NCI-H82 treated with DMSO at 0.1 percent for 48 hours (cell line): ENCODE data around the gene TTBK2.

Source experiments
- DNase-seq: peaks from one replicate; lab custom pipeline; 2025; ENCODE audit not compliant: unreplicated experiment; lab: John Stamatoyannopoulos, UW

Gene TTBK2

GRCh38 chr15:42836251-42836650, 84.3 kb downstream of the TTBK2 start:
- DNase-seq: peak; percentile 26

GRCh38 chr15:42832576-42832975, 88.0 kb downstream of the TTBK2 start:
- no peak for DNase-seq

GRCh38 chr15:42826251-42826890, 94.2 kb downstream of the TTBK2 start:
- no peak for DNase-seq

- no peak for DNase-seq
Observed at GRCh38 chr15:42825599-42825998, 95.0 kb downstream of the TTBK2 start.

GRCh38 chr15:42820811-42821210, 99.8 kb downstream of the TTBK2 start:
- DNase-seq: no peak

GRCh38 chr15:42819786-42820185, 100.8 kb downstream of the TTBK2 start:
- no peak for DNase-seq

- DNase-seq: no peak
Observed at GRCh38 chr15:42811433-42811832, 109.1 kb downstream of the TTBK2 start.

GRCh38 chr15:42808913-42809312, 111.7 kb downstream of the TTBK2 start:
- no peak for DNase-seq

GRCh38 chr15:42805266-42805665, 115.3 kb downstream of the TTBK2 start:
- DNase-seq: no peak

- peak; percentile 13 for DNase-seq
Observed at GRCh38 chr15:42804739-42805138, 115.8 kb downstream of the TTBK2 start.

GRCh38 chr15:42803436-42803835, 117.1 kb downstream of the TTBK2 start:
- no peak for DNase-seq

GRCh38 chr15:42802168-42802567, 118.4 kb downstream of the TTBK2 start:
- no peak for DNase-seq

- DNase-seq: no peak
Observed at GRCh38 chr15:42800731-42801474, 119.7 kb downstream of the TTBK2 start.

- DNase-seq: no peak
Observed at GRCh38 chr15:42798802-42799201, 121.8 kb downstream of the TTBK2 start.

GRCh38 chr15:42796955-42797782, 123.4 kb downstream of the TTBK2 start:
- no peak for DNase-seq

GRCh38 chr15:42788725-42789124, 131.9 kb downstream of the TTBK2 start:
- DNase-seq: no peak

- no peak for DNase-seq
Observed at GRCh38 chr15:42786978-42787377, 133.6 kb downstream of the TTBK2 start.

GRCh38 chr15:42785569-42785968, 135.0 kb downstream of the TTBK2 start:
- DNase-seq: no peak

GRCh38 chr15:42784705-42785104, 135.9 kb downstream of the TTBK2 start:
- DNase-seq: no peak

- DNase-seq: no peak
Observed at GRCh38 chr15:42782716-42783115, 137.9 kb downstream of the TTBK2 start.

- no peak for DNase-seq
Observed at GRCh38 chr15:42775416-42775815, 145.2 kb downstream of the TTBK2 start.

- no peak for DNase-seq
Observed at GRCh38 chr15:42772901-42773300, 147.7 kb downstream of the TTBK2 start.
